Aorta (tissue), 5 donors: ENCODE data around the gene SAMD4A. TPM values are rescaled to one million over a fixed set of nuclear protein-coding genes. Genes with fewer than 3 reads are reported as not detected.
A peak's percentile ranks its signal among the peaks of the same experiment; 100 is the strongest.

Experiments used
- ATAC-seq: fragments of 200-7000 bp; cut with Tn5 transposase; one replicate; pipeline ENCODE4 v1.9.1; 2022; ENCODE audit warnings: moderate library complexity; ENCODE audit not compliant: low FRiP score
- DNase-seq, 2 donors: peaks; one replicate each; pipeline ENCODE4 v3.0.0-alpha.2; 2020
- H3K27ac ChIP-seq, 2 donors: one replicate each; pipeline ENCODE4 v1.5.1; 2013; ENCODE audit warnings: low read length in 2 of 2, mild to moderate bottlenecking in 2 of 2, moderate library complexity in 2 of 2, control low read depth in 1 of 2, inconsistent platforms in 1 of 2, low read depth in 1 of 2
- H3K27me3 ChIP-seq, 2 donors: one replicate each; pipeline ENCODE4 v1.6.1; 2013; ENCODE audit warnings: control low read depth in 1 of 2, low read length in 1 of 2, mild to moderate bottlenecking in 1 of 2, moderate library complexity in 1 of 2; ENCODE audit not compliant: insufficient read depth in 2 of 2, control insufficient read depth in 1 of 2
- H3K36me3 ChIP-seq, 2 donors: one replicate each; pipeline ENCODE4 v1.6.1; 2013; ENCODE audit warnings: control low read depth in 1 of 2, low read length in 1 of 2, mild to moderate bottlenecking in 1 of 2; ENCODE audit not compliant: insufficient read depth in 2 of 2, control insufficient read depth in 1 of 2
- H3K4me1 ChIP-seq, 2 donors: one replicate each; pipeline ENCODE4 v1.6.1; 2013; ENCODE audit warnings: low read length in 2 of 2, control low read depth in 1 of 2, mild to moderate bottlenecking in 1 of 2, moderate library complexity in 1 of 2; ENCODE audit not compliant: insufficient read depth in 2 of 2, control insufficient read depth in 1 of 2
- H3K4me3 ChIP-seq, 2 donors: one replicate each; pipeline ENCODE4 v1.5.1; 2013; ENCODE audit warnings: low read length in 2 of 2, control low read depth in 1 of 2, mild to moderate bottlenecking in 1 of 2
- H3K9me3 ChIP-seq: one replicate; pipeline ENCODE4 v1.6.1; 2013; ENCODE audit warnings: mild to moderate bottlenecking, low read length; ENCODE audit not compliant: control insufficient read depth
- WGBS, 2 donors: extraction: QIAGEN DNeasy Blood & Tissue Kit; methylation state at CpG; one replicate each; pipeline ENCODE4 v1.1.7; 2013; 5-methylcytosine and 5-hydroxymethylcytosine counted together
- intact Hi-C, 2 donors: fragments of 100-400 bp; cut with DNase I; formaldehyde crosslinking; loops; one replicate each; pipeline versions ENCODE4 v1.14.2 to v1.15.0; 2022
- polyA plus RNA-seq, 2 donors: library from polyadenylated mRNA; stranded (reverse); fragments of 200-250 nt; gene quantifications; one replicate each; pipeline ENCODE4 v1.2.3, GENCODE V29; 2013
- total RNA-seq, 2 donors: library from RNA; stranded (reverse); fragmentation: NEBNext Ultra II Directional; extraction: Animal tissue kit (Norgen Biotek cat#: 25700); gene quantifications; one replicate each; pipeline ENCODE4 v1.2.1, GENCODE V29; 2021
- donor health status: healthy with polysubstance abuse.
- donor health status: Bipolar disorder and iron deficiency.
- donor health status: DM: no; HTN: no; CAD: no.
- donor health status: DM: no; HTN: no; CAD: no.
- donor health status: DM: yes; HTN: yes; CAD: no.

SAMD4A gene
- total and polyA plus RNA-seq, 4 donors, result 18.8 to 386 (median 102) TPM

DNA sequence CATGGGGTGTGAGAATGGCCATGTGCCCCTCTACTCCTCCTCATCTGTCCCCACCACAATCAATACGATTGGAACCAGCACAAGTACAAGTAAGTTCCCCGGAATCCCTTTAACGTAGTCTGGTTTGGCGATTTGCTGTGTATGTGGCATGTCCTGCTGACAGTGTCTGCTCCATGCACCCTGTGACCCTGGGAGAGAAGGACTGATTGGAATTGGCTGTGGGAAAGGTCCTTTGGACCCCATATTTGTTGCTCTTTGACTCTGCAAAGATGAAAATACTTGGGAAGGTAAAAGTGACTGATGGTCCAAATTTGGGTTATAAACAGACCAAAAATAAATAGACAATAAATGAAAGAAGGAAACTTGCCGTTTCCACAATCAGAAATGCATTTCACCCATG lies 135.6 kb downstream of the SAMD4A start:
- Histone ChIP-seq H3K27ac (no peak overlapping the region), H3K4me1 (peaks cover under 1 to 14% of the 10 kb centered on the region in 2 donors), H3K36me3 (no peaks in the 10 kb centered on the region), H3K27me3 (no peaks in the 10 kb centered on the region), H3K9me3 (no peaks in the 10 kb centered on the region), H3K4me3 (no peak overlapping the region)
- ATAC-seq, result no peak
- DNase-seq, result no peak
- 87 to 92% methylated on average over 5 of the region's 5 CpGs for WGBS, 2 donors
- intact Hi-C loops, result no loop called here

DNA sequence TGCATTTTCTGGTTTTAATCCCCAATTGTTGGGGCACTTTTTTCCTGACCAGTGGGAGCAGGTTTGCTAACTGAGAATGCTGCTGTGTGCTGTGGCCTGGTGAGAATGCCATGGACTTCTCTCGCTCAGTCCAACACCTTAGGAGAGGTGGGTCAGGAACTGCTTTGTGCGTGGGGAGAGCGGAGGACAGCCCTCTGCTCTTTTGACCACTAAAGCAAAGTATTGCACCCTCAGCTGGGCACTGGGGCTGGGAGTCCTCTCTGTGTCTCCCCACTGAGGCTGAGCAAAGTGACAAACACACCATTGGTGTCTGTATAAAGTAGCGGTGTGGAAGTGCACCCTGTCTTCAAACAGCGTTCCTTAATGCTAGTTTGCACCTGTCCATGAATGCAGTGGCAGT lies 136.2 kb downstream of the SAMD4A start:
- WGBS, 2 donors, result 93 to 95% methylated on average over 5 of the region's 5 CpGs
- intact Hi-C loops, result no loop called here
- ATAC-seq (no peak), DNase-seq (no peak)
- Histone ChIP-seq H3K4me3 (no peak overlapping the region), H3K9me3 (no peaks in the 10 kb centered on the region), H3K4me1 (peaks cover 4 to 17% of the 10 kb centered on the region in 2 donors), H3K27me3 (no peaks in the 10 kb centered on the region), H3K36me3 (no peaks in the 10 kb centered on the region), H3K27ac (no peak overlapping the region)

GRCh38 chr14:54703724-54704123 lies 136.8 kb downstream of the SAMD4A start:
- peaks cover 5 to 23% of the 10 kb centered on the region in 2 donors for H3K4me1 ChIP-seq
- intact Hi-C loops, result no loop called here
- H3K9me3 ChIP-seq, result no peaks in the 10 kb centered on the region
- no peak for ATAC-seq
- no peak overlapping the region for H3K4me3 ChIP-seq
- WGBS, 2 donors, result 22 to 37% methylated on average over 2 of the region's 2 CpGs
- no peaks in the 10 kb centered on the region for H3K36me3 ChIP-seq
- H3K27me3 ChIP-seq, result no peaks in the 10 kb centered on the region
- H3K27ac ChIP-seq, result no peak overlapping the region
- DNase-seq, result no peak

DNA sequence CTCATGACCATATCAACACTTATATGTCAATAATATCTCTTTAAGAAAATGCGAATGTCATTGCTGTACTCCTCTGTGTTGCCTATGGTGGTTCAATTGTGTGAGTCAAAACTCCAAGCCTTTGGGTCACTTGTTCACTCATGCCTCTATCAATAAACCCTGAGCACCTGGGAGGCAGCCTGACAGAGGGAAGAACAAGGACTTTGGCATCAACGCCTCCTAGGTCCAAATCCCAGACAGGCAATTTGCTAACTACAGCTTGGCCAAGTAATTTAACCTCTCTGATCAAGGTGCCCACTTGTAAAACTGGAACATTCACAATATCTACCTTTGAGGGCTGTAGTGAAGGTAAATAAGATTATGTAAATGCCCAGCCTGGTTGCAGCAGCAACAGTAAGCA lies 137.8 kb downstream of the SAMD4A start:
- no peak for DNase-seq
- H3K9me3 ChIP-seq, result no peaks in the 10 kb centered on the region
- 95 to 96% methylated on average over 2 of the region's 2 CpGs for WGBS, 2 donors
- H3K36me3 ChIP-seq, result no peaks in the 10 kb centered on the region
- no peak for ATAC-seq
- no peaks in the 10 kb centered on the region for H3K27me3 ChIP-seq
- intact Hi-C loops, result no loop called here
- no peak overlapping the region for H3K27ac ChIP-seq
- H3K4me1 ChIP-seq, result peaks cover 7 to 30% of the 10 kb centered on the region in 2 donors
- H3K4me3 ChIP-seq, result no peak overlapping the region

DNA sequence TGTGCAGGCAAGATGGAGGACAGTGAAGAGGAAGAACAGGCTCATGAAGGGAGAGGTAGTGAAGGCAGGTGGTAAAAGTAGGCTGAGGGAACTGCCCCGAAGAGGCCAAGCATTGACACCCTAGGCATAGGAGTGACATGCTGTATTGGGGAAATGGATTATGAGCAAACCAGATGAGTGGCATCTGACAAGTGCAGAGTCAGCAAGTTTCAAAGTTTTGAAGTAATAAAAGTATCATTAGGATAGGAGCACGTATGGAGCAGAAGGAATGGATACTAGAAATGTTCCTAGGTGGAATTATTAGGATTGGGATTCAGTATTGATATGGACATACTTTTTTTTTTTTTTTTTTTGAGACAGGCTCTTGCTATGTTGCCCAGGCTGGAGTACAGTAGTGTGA lies 139.8 kb downstream of the SAMD4A start:
- H3K27me3 ChIP-seq, result no peaks in the 10 kb centered on the region
- no peak for DNase-seq
- H3K9me3 ChIP-seq, result no peaks in the 10 kb centered on the region
- WGBS, 2 donors, result 88% methylated on average over 2 of the region's 2 CpGs
- peaks cover 14 to 35% of the 10 kb centered on the region in 2 donors for H3K4me1 ChIP-seq
- no peak for ATAC-seq
- H3K27ac ChIP-seq, result no peak overlapping the region
- H3K4me3 ChIP-seq, result no peak overlapping the region
- intact Hi-C loops, result no loop called here
- H3K36me3 ChIP-seq, result no peaks in the 10 kb centered on the region

DNA sequence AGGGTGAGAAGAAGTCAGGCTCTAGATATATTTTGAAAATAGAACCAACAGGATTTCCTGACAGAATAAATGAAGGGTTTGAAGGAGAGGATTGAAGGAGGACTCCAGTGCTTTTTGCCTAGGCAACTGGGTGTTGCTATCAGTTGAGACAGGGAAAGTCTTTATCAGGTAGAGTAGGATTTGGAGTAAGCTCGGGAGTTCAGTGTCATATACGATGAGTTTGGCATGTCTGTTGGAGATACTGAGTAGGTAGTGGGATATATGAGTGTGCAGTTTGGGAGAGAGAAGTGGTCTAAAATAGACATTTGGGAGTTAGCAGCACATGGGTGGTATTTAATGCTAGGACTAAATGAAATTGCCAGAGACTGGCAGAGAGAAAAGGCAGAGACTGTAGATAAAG lies 141.2 kb downstream of the SAMD4A start:
- DNase-seq (no peak), ATAC-seq (no peak)
- Histone ChIP-seq H3K9me3 (no peaks in the 10 kb centered on the region), H3K27me3 (no peaks in the 10 kb centered on the region), H3K36me3 (no peaks in the 10 kb centered on the region), H3K4me3 (no peak overlapping the region), H3K27ac (no peak overlapping the region), H3K4me1 (peaks cover 18 to 36% of the 10 kb centered on the region in 2 donors)
- intact Hi-C loops, result no loop called here
- WGBS, 2 donors, result 66 to 72% methylated on average over 2 of the region's 2 CpGs

DNA sequence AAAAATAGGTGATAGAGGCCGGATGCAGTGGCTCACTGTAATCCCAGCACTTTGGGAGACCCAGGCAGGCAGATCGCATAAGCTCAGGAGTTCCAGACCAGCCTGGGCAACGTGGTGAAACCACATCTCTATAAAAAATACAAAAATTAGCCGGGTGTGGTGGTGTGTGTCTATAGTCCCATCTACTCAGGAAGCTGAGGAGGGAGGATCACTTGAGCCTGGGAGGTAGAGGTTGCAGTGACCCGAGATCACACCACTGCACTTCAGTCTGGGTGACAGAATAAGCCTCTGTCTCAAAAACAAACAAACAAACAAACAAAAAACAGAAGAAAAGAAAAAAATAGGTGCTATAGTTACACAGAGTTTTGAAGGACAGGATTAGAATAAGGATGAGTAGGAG lies 142.1 kb downstream of the SAMD4A start:
- H3K4me1 ChIP-seq, result peaks cover 18 to 32% of the 10 kb centered on the region in 2 donors
- H3K9me3 ChIP-seq, result no peaks in the 10 kb centered on the region
- intact Hi-C loops, result no loop called here
- ATAC-seq (no peak), DNase-seq (no peak)
- no peak overlapping the region for H3K4me3 ChIP-seq
- no peaks in the 10 kb centered on the region for H3K36me3 ChIP-seq
- 87 to 92% methylated on average over 5 of the region's 5 CpGs for WGBS, 2 donors
- H3K27me3 ChIP-seq, result no peaks in the 10 kb centered on the region
- H3K27ac ChIP-seq, result no peak overlapping the region

- WGBS, 2 donors, result 79 to 81% methylated on average over 2 of the region's 2 CpGs
- peaks cover 18 to 32% of the 10 kb centered on the region in 2 donors for H3K4me1 ChIP-seq
- intact Hi-C loops, result no loop called here
- peak overlapping the region in 1 of 2 donors; percentile 51 for H3K27ac ChIP-seq
- H3K4me3 ChIP-seq, result no peak overlapping the region
- no peaks in the 10 kb centered on the region for H3K27me3 ChIP-seq
- no peaks in the 10 kb centered on the region for H3K9me3 ChIP-seq
- no peak for DNase-seq
- ATAC-seq, result no peak
- H3K36me3 ChIP-seq, result no peaks in the 10 kb centered on the region
Observed at GRCh38 chr14:54709444-54709843, 142.5 kb downstream of the SAMD4A start.

GRCh38 chr14:54709867-54710266 lies 142.9 kb downstream of the SAMD4A start:
- Histone ChIP-seq H3K27ac (no peak overlapping the region), H3K27me3 (no peaks in the 10 kb centered on the region), H3K36me3 (no peaks in the 10 kb centered on the region), H3K4me1 (peaks cover 18 to 32% of the 10 kb centered on the region in 2 donors), H3K9me3 (no peaks in the 10 kb centered on the region), H3K4me3 (no peak overlapping the region)
- no peak for DNase-seq
- intact Hi-C loops, result loop anchor here in 1 of 2 donors (5.0 kb wide), 1 partner anchor 62 kb away; no protein-coding TSS in a partner anchor
- ATAC-seq, result no peak
